HT-29 (cell line): ENCODE data around the gene RBP3. TPM values are rescaled to one million over a fixed set of nuclear protein-coding genes. Genes with fewer than 3 reads are reported as not detected.
A peak's percentile ranks its signal among the peaks of the same experiment; 100 is the strongest.

ENCODE experiments used
- DNase-seq: peaks from one replicate; pipeline ENCODE4 v3.0.0-alpha.2; 2015; ENCODE audit warnings: low spot score
- total RNA-seq: library from RNA; depleted of rRNA; stranded (reverse); fragments of >200 nt; shearing (Covaris generic); gene quantifications from 2 replicates; pipeline ENCODE4 v1.2.3, GENCODE V29; 2014

The RBP3 gene
- total RNA-seq, 1 experiment from 2014 or later, result 0.20 TPM

GRCh38 chr10:47357131-47357582 lies 9.0 kb downstream of the RBP3 start:
- DNase-seq, result no peak

GRCh38 chr10:47357911-47358310 lies 9.7 kb downstream of the RBP3 start:
- no peak for DNase-seq

- DNase-seq, result no peak
These were observed 10.3 kb downstream of the RBP3 start for GRCh38 chr10:47358457-47358856.

- DNase-seq, result no peak
These were observed 10.9 kb downstream of the RBP3 start for GRCh38 chr10:47359101-47359500.

- DNase-seq, result no peak
These were observed 11.7 kb downstream of the RBP3 start for GRCh38 chr10:47359626-47360418.

GRCh38 chr10:47360419-47361040 lies 12.4 kb downstream of the RBP3 start:
- no peak for DNase-seq

GRCh38 chr10:47361293-47361692 lies 13.1 kb downstream of the RBP3 start:
- DNase-seq, result peak; percentile 60

GRCh38 chr10:47362199-47362598 lies 14.0 kb downstream of the RBP3 start:
- DNase-seq, result no peak

GRCh38 chr10:47363781-47364180 lies 15.6 kb downstream of the RBP3 start:
- no peak for DNase-seq

GRCh38 chr10:47364366-47364765 lies 16.2 kb downstream of the RBP3 start:
- peak; percentile 16 for DNase-seq

GRCh38 chr10:47364911-47365310 lies 16.7 kb downstream of the RBP3 start:
- DNase-seq, result no peak

GRCh38 chr10:47365431-47366180 lies 17.4 kb downstream of the RBP3 start:
- DNase-seq, result no peak

GRCh38 chr10:47366181-47366631 lies 18.0 kb downstream of the RBP3 start:
- DNase-seq, result no peak

- no peak for DNase-seq
These were observed 18.7 kb downstream of the RBP3 start for GRCh38 chr10:47366731-47367460.

- no peak for DNase-seq
These were observed 19.5 kb downstream of the RBP3 start for GRCh38 chr10:47367646-47368045.

GRCh38 chr10:47368431-47369180 lies 20.4 kb downstream of the RBP3 start:
- no peak for DNase-seq

- DNase-seq, result no peak
These were observed 21.2 kb downstream of the RBP3 start for GRCh38 chr10:47369251-47369894.

GRCh38 chr10:47370015-47370767 lies 22.0 kb downstream of the RBP3 start:
- DNase-seq, result no peak

- no peak for DNase-seq
These were observed 22.7 kb downstream of the RBP3 start for GRCh38 chr10:47370878-47371277.
